IMR-90 (cell line): ENCODE data around the gene MTG1. TPM values are rescaled to one million over a fixed set of nuclear protein-coding genes. Genes with fewer than 3 reads are reported as not detected.
A peak's percentile ranks its signal among the peaks of the same experiment; 100 is the strongest.

Experiments
- ATAC-seq: fragments of 200-7000 bp; cut with Tn5 transposase; 2 replicates; pipeline ENCODE4 v1.9.1; 2020; ENCODE audit warnings: low read depth, mild to moderate bottlenecking, moderate library complexity
- BruUV-seq: library from RNA; stranded (reverse); fragments of 400-500 nt; replicated peaks from 2 replicates; lab custom pipeline; 2021; lab: Mats Ljungman, UMichigan
- CTCF ChIA-PET: fragments of 300-600 bp; formaldehyde crosslinking; extraction: SDS; loops from one replicate; lab custom pipeline; 2021; ENCODE audit warnings: antibody characterized with exemption; lab: Yijun Ruan, JAX
- POLR2A ChIA-PET: fragments of 300-600 bp; sonication (Branson Sonifier 250); formaldehyde crosslinking; loops from one replicate; lab custom pipeline; 2022; ENCODE audit warnings: antibody characterized with exemption; ENCODE audit not compliant: unreplicated experiment; lab: Charles Lee
- DNase-seq: peaks from one replicate; pipeline ENCODE4 v3.0.0; 2013
- H2AFZ ChIP-seq: replicated peaks from 2 replicates; pipeline ENCODE3; 2013; ENCODE audit warnings: low read length, mild to moderate bottlenecking; ENCODE audit not compliant: poor library complexity
- H2AK5ac ChIP-seq: 2 replicates; pipeline ENCODE4 v1.6.1; 2013; ENCODE audit warnings: low read depth, low read length, inconsistent platforms
- H2AK9ac ChIP-seq: replicated peaks from 2 replicates; pipeline ENCODE3; 2013; ENCODE audit warnings: mild to moderate bottlenecking, low read depth, low read length, moderate library complexity; ENCODE audit not compliant: poor library complexity
- H2BK120ac ChIP-seq: 2 replicates; pipeline ENCODE4 v1.6.1; 2013; ENCODE audit warnings: low read depth, low read length, inconsistent platforms
- H2BK15ac ChIP-seq: 3 replicates; pipeline ENCODE4 v1.6.1; 2013; ENCODE audit warnings: low read depth, low read length, inconsistent platforms
- H2BK20ac ChIP-seq: 2 replicates; pipeline ENCODE4 v1.6.1; 2013; ENCODE audit warnings: low read depth, mild to moderate bottlenecking, inconsistent platforms, low read length, moderate library complexity
- H2BK5ac ChIP-seq: 2 replicates; pipeline ENCODE4 v1.6.1; 2013; ENCODE audit warnings: mild to moderate bottlenecking, low read depth, low read length, inconsistent platforms; ENCODE audit not compliant: poor library complexity, severe bottlenecking
- H3K14ac ChIP-seq: replicated peaks from 2 replicates; pipeline ENCODE4 v1.6.1; 2013; ENCODE audit warnings: low read depth, low read length, inconsistent platforms
- H3K18ac ChIP-seq: 2 replicates; pipeline ENCODE4 v1.6.1; 2013; ENCODE audit warnings: low read depth, low read length, control low read depth
- H3K23ac ChIP-seq: 2 replicates; pipeline ENCODE4 v1.6.1; 2013; ENCODE audit warnings: low read depth, low read length, inconsistent platforms
- H3K27ac ChIP-seq: 2 replicates; pipeline ENCODE4 v1.5.1; 2013; ENCODE audit warnings: mild to moderate bottlenecking, control low read depth, low read length; ENCODE audit not compliant: insufficient read depth
- H3K27me3 ChIP-seq: 2 replicates; pipeline ENCODE4 v1.6.1; 2013; ENCODE audit warnings: low read length; ENCODE audit not compliant: control insufficient read depth, insufficient read depth
- H3K36me3 ChIP-seq: 2 replicates; pipeline ENCODE4 v1.6.1; 2013; ENCODE audit warnings: low read length, mixed read lengths; ENCODE audit not compliant: control insufficient read depth, insufficient read depth
- H3K4ac ChIP-seq: 2 replicates; pipeline ENCODE4 v1.6.1; 2013; ENCODE audit warnings: low read depth, low read length, inconsistent platforms
- H3K4me1 ChIP-seq: 2 replicates; pipeline ENCODE4 v1.6.1; 2013; ENCODE audit warnings: low read length, mixed read lengths; ENCODE audit not compliant: control insufficient read depth, insufficient read depth
- H3K4me2 ChIP-seq: 2 replicates; pipeline ENCODE4 v1.6.1; 2013; ENCODE audit warnings: low read depth, mild to moderate bottlenecking, control low read depth, low read length, moderate library complexity
- H3K4me3 ChIP-seq: 2 replicates; pipeline ENCODE4 v1.5.1; 2013; ENCODE audit warnings: low read depth, mild to moderate bottlenecking, control low read depth, low read length, moderate library complexity; ENCODE audit not compliant: insufficient read depth
- H3K56ac ChIP-seq: 2 replicates; pipeline ENCODE4 v1.6.1; 2013; ENCODE audit warnings: low read length, inconsistent platforms; ENCODE audit not compliant: insufficient read depth; ENCODE audit errors: extremely low read depth
- H3K79me1 ChIP-seq, 2 experiments: 2 replicates each; pipeline ENCODE4 v1.6.1; 2013; ENCODE audit warnings: low read length in 2 of 2, inconsistent platforms in 1 of 2, low read depth in 1 of 2
- H3K9ac ChIP-seq: 2 replicates; pipeline ENCODE4 v1.6.1; 2013; ENCODE audit warnings: low read depth, low read length, control low read depth
- H3K9me1 ChIP-seq: 2 replicates; pipeline ENCODE4 v1.6.1; 2013; ENCODE audit warnings: low read length, inconsistent platforms; ENCODE audit not compliant: insufficient read depth
- H3K9me3 ChIP-seq: 2 replicates; pipeline ENCODE4 v1.6.1; 2013; ENCODE audit warnings: low read length; ENCODE audit not compliant: control insufficient read depth, insufficient read depth
- H4K20me1 ChIP-seq: 2 replicates; pipeline ENCODE4 v1.6.1; 2013; ENCODE audit warnings: low read length, inconsistent platforms; ENCODE audit not compliant: insufficient read depth
- H4K5ac ChIP-seq: 2 replicates; pipeline ENCODE4 v1.6.1; 2013; ENCODE audit warnings: mild to moderate bottlenecking, low read depth, low read length, control low read depth
- H4K8ac ChIP-seq, 2 experiments: 2 replicates each; pipeline ENCODE4 v1.6.1; 2013; ENCODE audit warnings: low read depth in 2 of 2, low read length in 2 of 2, control low read depth in 1 of 2, inconsistent platforms in 1 of 2
- H4K91ac ChIP-seq: 2 replicates; pipeline ENCODE4 v1.6.1; 2013; ENCODE audit warnings: low read depth, low read length, inconsistent platforms; ENCODE audit not compliant: insufficient read depth
- BHLHE40 ChIP-seq: fragments of 150-350 bp; IDR thresholded peaks from 2 replicates; pipeline ENCODE4 v1.6.1; 2016; ENCODE audit warnings: mild to moderate bottlenecking, low read depth, low read length
- CHD1 ChIP-seq: IDR thresholded peaks from 2 replicates; pipeline ENCODE4 v1.6.1; 2012; ENCODE audit warnings: low read depth, low read length, improper control_type of control experiment
- CTCF ChIP-seq: conservative IDR thresholded peaks from 2 replicates; pipeline ENCODE4 v1.5.1; 2012; ENCODE audit warnings: mild to moderate bottlenecking, low read depth, low read length, improper control_type of control experiment
- ELK1 ChIP-seq: fragments of 150-350 bp; IDR thresholded peaks from 2 replicates; pipeline ENCODE4 v1.6.1; 2016; ENCODE audit warnings: low read depth, mild to moderate bottlenecking, low read length, moderate library complexity, borderline replicate concordance
- MXI1 ChIP-seq: IDR thresholded peaks from 2 replicates; pipeline ENCODE4 v1.6.1; 2012; ENCODE audit warnings: low read depth, mild to moderate bottlenecking, low read length, moderate library complexity, borderline replicate concordance
- NFE2L2 ChIP-seq: fragments of 150-350 bp; IDR thresholded peaks from 2 replicates; pipeline ENCODE4 v1.6.1; 2016; ENCODE audit warnings: low read depth, mild to moderate bottlenecking, low read length
- POLR2A ChIP-seq: IDR thresholded peaks from 2 replicates; pipeline ENCODE4 v1.6.1; 2012; ENCODE audit warnings: mild to moderate bottlenecking, low read depth, low read length
- RAD21 ChIP-seq: IDR thresholded peaks from 2 replicates; pipeline ENCODE4 v1.6.1; 2012; ENCODE audit warnings: low read length, improper control_type of control experiment
- WGBS, 2 experiments: methylation state at CpG; one replicate each; pipeline versions ENCODE4 v1.1.5 to v1.1.7; 2013; ENCODE audit warnings: missing lambda C conversion rate in 2 of 2; ENCODE audit not compliant: insufficient read length in 1 of 2; ENCODE audit errors: extremely low coverage in 2 of 2; 5-methylcytosine and 5-hydroxymethylcytosine counted together
- dilution Hi-C: fragments of 300-500 bp; cut with HindIII; formaldehyde crosslinking; loops from one replicate; pipeline ENCODE4 v1.14.3; 2018; ENCODE audit warnings: low sequenced_read_pairs; ENCODE audit not compliant: unreplicated experiment
- in situ Hi-C: fragments of 300-500 bp; cut with MboI; formaldehyde crosslinking; loops from 3 replicates; pipeline ENCODE4 v1.14.3; 2019; ENCODE audit warnings: low sequenced_read_pairs, inconsistent platforms, mixed read lengths
- intact Hi-C: fragments of 100-400 bp; cut with micrococcal nuclease; formaldehyde crosslinking; loops from 2 replicates; pipeline ENCODE4 v1.10.0; 2022
- polyA plus RNA-seq, 3 experiments: library from polyadenylated mRNA; depleted of rRNA; stranded (reverse); fragments of >200 nt; gene quantifications; 2 replicates each; pipeline ENCODE4 v1.2.3, GENCODE V29; 2012; ENCODE audit warnings: low replicate concordance in 1 of 3
- total RNA-seq: library from RNA; depleted of rRNA; stranded (reverse); fragments of >200 nt; gene quantifications from 2 replicates; pipeline ENCODE4 v1.2.3, GENCODE V29; 2012

MTG1 gene
- total and polyA plus RNA-seq, 2 of the 4 experiments (the other 2 are of a cell fraction) = 38.5 to 64.8 TPM

- Histone ChIP-seq H3K4me3 (no peak overlapping the region), H2BK5ac (no peak overlapping the region), H3K18ac (no peak overlapping the region), H3K4me1 (peaks cover 4% of the 10 kb centered on the region; the same call in 1 of the 2 replicates), H4K91ac (no peak overlapping the region), H3K9ac (no peak overlapping the region), H3K79me1 (peaks cover 24 to 45% of the 10 kb centered on the region in 2 experiments), H4K8ac (no peak overlapping the region), H4K5ac (no peak overlapping the region), H2BK120ac (no peak overlapping the region), H3K14ac (no peak overlapping the region), H2BK15ac (no peak overlapping the region), H2BK20ac (no peak overlapping the region), H3K9me3 (no peaks in the 10 kb centered on the region), H3K4ac (0 out of 2 replicates have a peak overlapping the region, but pooled peaks have one; percentile 1), H3K27me3 (no peaks in the 10 kb centered on the region), H2AK5ac (no peak overlapping the region), H2AFZ (no peak overlapping the region), H4K20me1 (peaks cover 8% of the 10 kb centered on the region), H2AK9ac (no peak overlapping the region), H3K56ac (no peak overlapping the region), H3K9me1 (peaks cover 6% of the 10 kb centered on the region; the same call in 1 of the 2 replicates), H3K23ac (no peak overlapping the region), H3K27ac (no peak overlapping the region), H3K4me2 (peak overlapping the region; percentile 20; the same call in 1 of the 2 replicates), H3K36me3 (peaks cover 44% of the 10 kb centered on the region)
- no peak for DNase-seq
- intact Hi-C loops (no loop called here), in situ Hi-C loops (no loop called here), dilution Hi-C loops (no loop called here)
- no TSS peak for BruUV-seq
- ATAC-seq = peak; percentile 63
- ChIA-PET CTCF (no interaction called here), POLR2A (no interaction called here)
- TF ChIP-seq CTCF (no peak), RAD21 (no peak), POLR2A (no peak), MXI1 (no peak), NFE2L2 (no peak), CHD1 (no peak), BHLHE40 (no peak), ELK1 (no peak)
- 0% methylated on average over 1 of the region's 2 CpGs; no CpG with 5 or more reads in 1 of the 2 experiments for WGBS, 2 experiments
Measured at GRCh38 chr10:133405272-133405671, 11.3 kb downstream of the MTG1 start.
